Keratinocyte (primary cell): ENCODE results near the gene USP17L10.
"Not testable (repeated sequence)": the region's sequence is repeated elsewhere in the genome, so short reads cannot be mapped to it uniquely, and the experiment has no call there.

Experiments
- EZH2 ChIP-seq: IDR thresholded peaks from one replicate; pipeline ENCODE4 v1.6.1; 2012; ENCODE audit warnings: inconsistent platforms, mild to moderate bottlenecking, low read length, moderate library complexity
- TF ChIP-seq, protein P1 (sequence below), 3 experiments: IDR thresholded peaks in 1 of 3; conservative IDR thresholded peaks in 1 of 3; optimal IDR thresholded peaks in 1 of 3; 2 replicates in 2 of 3; 3 replicates in 1 of 3; pipeline versions ENCODE3 to v1.5.1; 2011; ENCODE audit warnings: low read length in 3 of 3, mild to moderate bottlenecking in 3 of 3, moderate library complexity in 2 of 3, control low read depth in 1 of 3, inconsistent platforms in 1 of 3; ENCODE audit not compliant: insufficient read depth in 2 of 3; ENCODE audit errors: extremely low read depth in 1 of 3

DNA sequence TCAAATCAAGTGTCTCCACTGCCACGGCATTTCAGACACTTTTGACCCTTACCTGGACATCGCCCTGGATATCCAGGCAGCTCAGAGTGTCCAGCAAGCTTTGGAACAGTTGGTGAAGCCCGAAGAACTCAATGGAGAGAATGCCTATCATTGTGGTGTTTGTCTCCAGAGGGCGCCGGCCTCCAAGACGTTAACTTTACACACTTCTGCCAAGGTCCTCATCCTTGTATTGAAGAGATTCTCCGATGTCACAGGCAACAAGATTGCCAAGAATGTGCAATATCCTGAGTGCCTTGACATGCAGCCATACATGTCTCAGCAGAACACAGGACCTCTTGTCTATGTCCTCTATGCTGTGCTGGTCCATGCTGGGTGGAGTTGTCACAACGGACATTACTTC lies 19.8 kb downstream of the USP17L10 start:
- TF ChIP-seq EZH2, result not testable (repeated sequence)
- TF ChIP-seq, protein P1, sequence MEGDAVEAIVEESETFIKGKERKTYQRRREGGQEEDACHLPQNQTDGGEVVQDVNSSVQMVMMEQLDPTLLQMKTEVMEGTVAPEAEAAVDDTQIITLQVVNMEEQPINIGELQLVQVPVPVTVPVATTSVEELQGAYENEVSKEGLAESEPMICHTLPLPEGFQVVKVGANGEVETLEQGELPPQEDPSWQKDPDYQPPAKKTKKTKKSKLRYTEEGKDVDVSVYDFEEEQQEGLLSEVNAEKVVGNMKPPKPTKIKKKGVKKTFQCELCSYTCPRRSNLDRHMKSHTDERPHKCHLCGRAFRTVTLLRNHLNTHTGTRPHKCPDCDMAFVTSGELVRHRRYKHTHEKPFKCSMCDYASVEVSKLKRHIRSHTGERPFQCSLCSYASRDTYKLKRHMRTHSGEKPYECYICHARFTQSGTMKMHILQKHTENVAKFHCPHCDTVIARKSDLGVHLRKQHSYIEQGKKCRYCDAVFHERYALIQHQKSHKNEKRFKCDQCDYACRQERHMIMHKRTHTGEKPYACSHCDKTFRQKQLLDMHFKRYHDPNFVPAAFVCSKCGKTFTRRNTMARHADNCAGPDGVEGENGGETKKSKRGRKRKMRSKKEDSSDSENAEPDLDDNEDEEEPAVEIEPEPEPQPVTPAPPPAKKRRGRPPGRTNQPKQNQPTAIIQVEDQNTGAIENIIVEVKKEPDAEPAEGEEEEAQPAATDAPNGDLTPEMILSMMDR (optimal IDR thresholded peaks at IDR 0.05 in 1 of 3, IDR thresholded peaks at IDR 0.05 in 1 of 3, conservative IDR thresholded peaks at IDR 0.05 in 1 of 3; ENCODE audit: extremely low read depth in 1 of 3, insufficient read depth in 2 of 3, low read length in 3 of 3), result not testable (repeated sequence)
